Esophagus muscularis mucosa (tissue), 4 donors: Measurements from ENCODE around the gene RANBP3. TPM values are rescaled to one million over a fixed set of nuclear protein-coding genes. Genes with fewer than 3 reads are reported as not detected.

ENCODE experiments used
- DNase-seq: peaks from one replicate; pipeline ENCODE4 v3.0.0-alpha.2; 2017; ENCODE audit errors: extremely low spot score
- H3K27ac ChIP-seq, 4 donors: fragments of 200-600 bp; sonication (generic); replicated peaks in 1 of 4; 1 replicate in 3 of 4; 2 replicates in 1 of 4; pipeline ENCODE4 v1.5.1; 2016 to 2019; ENCODE audit warnings: mild to moderate bottlenecking in 1 of 4
- H3K27me3 ChIP-seq, 4 donors: fragments of 200-600 bp; sonication (generic); one replicate each; pipeline versions ENCODE4 v1.5.1 to v1.6.0; 2016 to 2019
- H3K36me3 ChIP-seq, 4 donors: fragments of 200-600 bp; sonication (generic); one replicate each; pipeline ENCODE4 v1.5.1; 2016 to 2019
- H3K4me1 ChIP-seq, 4 donors: fragments of 200-600 bp; sonication (generic); one replicate each; pipeline ENCODE4 v1.5.1; 2016 to 2019
- H3K4me3 ChIP-seq, 4 donors: fragments of 200-600 bp; sonication (generic); 1 replicate in 2 of 4; 2 replicates in 2 of 4; pipeline ENCODE4 v1.5.1; 2016 to 2019; ENCODE audit warnings: mild to moderate bottlenecking in 4 of 4, moderate library complexity in 1 of 4
- H3K9me3 ChIP-seq, 4 donors: fragments of 200-600 bp; sonication (generic); 1 replicate in 3 of 4; 2 replicates in 1 of 4; pipeline ENCODE4 v1.5.1; 2016 to 2019
- EP300 ChIP-seq: sonication (generic); formaldehyde crosslinking; IDR thresholded peaks from one replicate; pipeline ENCODE4 v1.6.1; 2017; ENCODE audit warnings: antibody characterized with exemption
- POLR2A ChIP-seq: fragments of 450-650 bp; IDR thresholded peaks from one replicate; pipeline ENCODE4 v1.6.1; 2017; ENCODE audit warnings: antibody characterized with exemption, moderate library complexity, mild to moderate bottlenecking, low read depth
- POLR2AphosphoS5 ChIP-seq, 2 donors: sonication (generic); formaldehyde crosslinking; IDR thresholded peaks; one replicate each; pipeline ENCODE4 v1.6.1; 2017; ENCODE audit warnings: antibody characterized with exemption in 2 of 2
- WGBS: methylation state at CpG from one replicate; pipeline ENCODE4 v1.1.5; 2018; 5-methylcytosine and 5-hydroxymethylcytosine counted together
- intact Hi-C: fragments of 100-400 bp; cut with DNase I; formaldehyde crosslinking; loops from one replicate; pipeline ENCODE4 v1.15.1; 2023
- total RNA-seq, 4 donors: library from RNA; depleted of rRNA; stranded (reverse); fragments of >200 nt; gene quantifications; one replicate each; pipeline versions ENCODE4 v1.1.0 to v1.2.1, GENCODE V29; 2016
- TF ChIP-seq, protein P1 (sequence below), 3 experiments: fragments of 200-600 bp in 2 of 3; fragments of 450-650 bp in 1 of 3; sonication (generic) in 2 of 3; IDR thresholded peaks; one replicate each; pipeline ENCODE4 v1.5.1; 2017 to 2019; ENCODE audit warnings: antibody characterized with exemption in 3 of 3, mild to moderate bottlenecking in 2 of 3, moderate library complexity in 1 of 3

Gene RANBP3
- total RNA-seq, 4 donors from 2014 or later: 92.2 to 127 (median 102) TPM

DNA sequence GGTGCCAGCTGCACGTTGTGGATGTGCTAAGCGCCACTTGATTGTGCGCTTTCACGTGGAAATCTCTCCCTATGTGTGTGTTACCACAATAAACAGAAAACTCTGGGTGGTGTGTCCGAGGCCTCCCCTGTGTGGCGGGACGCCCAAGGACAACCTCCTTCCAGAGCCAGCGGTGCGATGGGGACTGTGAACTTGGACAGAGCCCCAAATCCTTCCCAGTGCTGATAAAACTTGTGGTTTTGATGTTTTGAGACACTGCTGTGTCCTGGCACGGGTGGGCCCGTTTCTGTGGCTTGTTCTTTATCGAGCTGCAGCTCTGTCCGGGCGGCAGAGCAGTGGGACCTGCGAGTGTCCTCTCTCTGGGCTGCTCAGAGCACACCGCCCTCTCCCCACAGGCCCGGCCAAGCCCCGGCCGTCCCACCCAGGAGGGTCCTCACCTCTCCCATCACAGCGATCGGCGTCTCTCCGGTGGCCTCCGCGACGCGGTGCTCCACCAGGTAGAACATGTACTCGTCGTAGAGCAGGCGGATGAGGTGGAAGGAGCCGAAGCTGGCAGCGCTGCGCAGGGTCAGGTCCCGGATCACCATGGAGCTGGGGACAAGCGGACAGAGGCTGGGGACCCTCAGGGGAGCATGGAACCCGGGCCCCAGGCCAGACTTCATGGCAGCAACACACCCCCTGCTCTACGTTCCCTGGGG is 18.8 kb upstream of the RANBP3 start:
- peaks cover 0 to 3% (median 0%) of the 10 kb centered on the region in 4 donors for H3K27me3 ChIP-seq
- peaks cover 32 to 87% (median 64%) of the 10 kb centered on the region in 4 donors for H3K36me3 ChIP-seq
- intact Hi-C loops: loop anchor here (5.0 kb wide), 1 partner anchor 36 kb away; no protein-coding TSS in a partner anchor
- TF ChIP-seq POLR2AphosphoS5 (IDR thresholded peaks at IDR 0.05) (no peak), POLR2A (no peak), EP300 (no peak)
- TF ChIP-seq, protein P1, sequence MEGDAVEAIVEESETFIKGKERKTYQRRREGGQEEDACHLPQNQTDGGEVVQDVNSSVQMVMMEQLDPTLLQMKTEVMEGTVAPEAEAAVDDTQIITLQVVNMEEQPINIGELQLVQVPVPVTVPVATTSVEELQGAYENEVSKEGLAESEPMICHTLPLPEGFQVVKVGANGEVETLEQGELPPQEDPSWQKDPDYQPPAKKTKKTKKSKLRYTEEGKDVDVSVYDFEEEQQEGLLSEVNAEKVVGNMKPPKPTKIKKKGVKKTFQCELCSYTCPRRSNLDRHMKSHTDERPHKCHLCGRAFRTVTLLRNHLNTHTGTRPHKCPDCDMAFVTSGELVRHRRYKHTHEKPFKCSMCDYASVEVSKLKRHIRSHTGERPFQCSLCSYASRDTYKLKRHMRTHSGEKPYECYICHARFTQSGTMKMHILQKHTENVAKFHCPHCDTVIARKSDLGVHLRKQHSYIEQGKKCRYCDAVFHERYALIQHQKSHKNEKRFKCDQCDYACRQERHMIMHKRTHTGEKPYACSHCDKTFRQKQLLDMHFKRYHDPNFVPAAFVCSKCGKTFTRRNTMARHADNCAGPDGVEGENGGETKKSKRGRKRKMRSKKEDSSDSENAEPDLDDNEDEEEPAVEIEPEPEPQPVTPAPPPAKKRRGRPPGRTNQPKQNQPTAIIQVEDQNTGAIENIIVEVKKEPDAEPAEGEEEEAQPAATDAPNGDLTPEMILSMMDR (IDR thresholded peaks at IDR 0.05): no peak
- H3K4me1 ChIP-seq: peaks cover 17 to 26% (median 23%) of the 10 kb centered on the region in 4 donors
- WGBS: 90% methylated on average over 26 of the region's 37 CpGs
- no peak for DNase-seq
- H3K4me3 ChIP-seq: no peak overlapping the region
- H3K27ac ChIP-seq: no peak overlapping the region
- no peaks in the 10 kb centered on the region for H3K9me3 ChIP-seq

DNA sequence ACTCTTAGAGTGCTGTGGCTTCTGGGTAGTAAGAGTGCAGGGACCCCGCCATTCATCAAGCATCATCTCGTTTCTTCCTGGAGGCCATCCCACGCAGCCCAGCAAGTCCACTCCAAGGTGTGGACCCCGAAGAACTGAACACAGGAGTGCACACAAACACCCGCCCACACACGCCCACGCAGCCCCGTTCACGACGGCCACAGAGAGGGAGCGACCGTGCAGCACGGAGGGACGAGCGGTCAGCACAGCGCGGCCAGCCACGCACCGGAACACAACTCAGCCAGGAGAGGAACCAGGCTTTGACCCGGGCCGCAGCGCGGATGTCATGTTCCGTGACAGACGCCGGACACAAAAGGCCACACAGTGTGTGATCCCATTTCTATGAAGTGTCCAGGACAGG is 18.2 kb upstream of the RANBP3 start:
- DNase-seq: no peak
- H3K9me3 ChIP-seq: no peaks in the 10 kb centered on the region
- H3K27ac ChIP-seq: no peak overlapping the region
- WGBS: 93% methylated on average over 13 of the region's 26 CpGs
- H3K27me3 ChIP-seq: peaks cover 0 to 3% (median 0%) of the 10 kb centered on the region in 4 donors
- peaks cover 17 to 26% (median 23%) of the 10 kb centered on the region in 4 donors for H3K4me1 ChIP-seq
- H3K4me3 ChIP-seq: no peak overlapping the region
- no peak for TF ChIP-seq POLR2AphosphoS5 (IDR thresholded peaks at IDR 0.05)
- no peak for TF ChIP-seq EP300
- TF ChIP-seq POLR2A: no peak
- TF ChIP-seq, protein P1 (IDR thresholded peaks at IDR 0.05): no peak
- intact Hi-C loops: loop anchor here (5.0 kb wide), 1 partner anchor 36 kb away; no protein-coding TSS in a partner anchor
- H3K36me3 ChIP-seq: peaks cover 25 to 87% (median 58%) of the 10 kb centered on the region in 4 donors

DNA sequence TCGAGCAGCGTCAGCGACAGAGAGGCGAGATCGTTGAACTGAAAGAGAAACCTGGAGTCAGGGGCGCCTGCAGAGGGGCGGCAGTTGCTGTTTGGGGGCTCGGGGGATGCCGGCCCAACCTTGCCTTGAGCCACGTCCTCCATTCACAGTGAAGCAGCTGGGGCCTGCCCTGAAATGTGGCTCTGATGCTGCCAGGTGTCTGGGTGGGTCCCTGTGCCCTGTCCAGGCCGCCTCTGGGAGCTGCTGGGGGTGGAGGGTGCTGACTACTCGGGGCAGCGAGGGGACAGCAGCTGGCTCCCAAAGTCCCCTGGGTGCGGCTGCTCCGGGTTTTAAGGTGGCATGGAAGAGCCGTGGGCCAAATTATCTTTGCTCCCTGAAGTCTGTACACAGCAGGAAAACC is 17.7 kb upstream of the RANBP3 start:
- peaks cover 0 to 3% (median 0%) of the 10 kb centered on the region in 4 donors for H3K27me3 ChIP-seq
- intact Hi-C loops: loop anchor here (5.0 kb wide), 1 partner anchor 37 kb away; no protein-coding TSS in a partner anchor
- peaks cover 17 to 28% (median 23%) of the 10 kb centered on the region in 4 donors for H3K4me1 ChIP-seq
- no peak for DNase-seq
- WGBS: 94% methylated on average over 8 of the region's 16 CpGs
- no peaks in the 10 kb centered on the region for H3K9me3 ChIP-seq
- H3K27ac ChIP-seq: no peak overlapping the region
- H3K4me3 ChIP-seq: no peak overlapping the region
- peaks cover 20 to 83% (median 53%) of the 10 kb centered on the region in 4 donors for H3K36me3 ChIP-seq
- TF ChIP-seq, protein P1 (IDR thresholded peaks at IDR 0.05): no peak
- TF ChIP-seq POLR2AphosphoS5 (IDR thresholded peaks at IDR 0.05) (no peak), EP300 (no peak), POLR2A (no peak)

DNA sequence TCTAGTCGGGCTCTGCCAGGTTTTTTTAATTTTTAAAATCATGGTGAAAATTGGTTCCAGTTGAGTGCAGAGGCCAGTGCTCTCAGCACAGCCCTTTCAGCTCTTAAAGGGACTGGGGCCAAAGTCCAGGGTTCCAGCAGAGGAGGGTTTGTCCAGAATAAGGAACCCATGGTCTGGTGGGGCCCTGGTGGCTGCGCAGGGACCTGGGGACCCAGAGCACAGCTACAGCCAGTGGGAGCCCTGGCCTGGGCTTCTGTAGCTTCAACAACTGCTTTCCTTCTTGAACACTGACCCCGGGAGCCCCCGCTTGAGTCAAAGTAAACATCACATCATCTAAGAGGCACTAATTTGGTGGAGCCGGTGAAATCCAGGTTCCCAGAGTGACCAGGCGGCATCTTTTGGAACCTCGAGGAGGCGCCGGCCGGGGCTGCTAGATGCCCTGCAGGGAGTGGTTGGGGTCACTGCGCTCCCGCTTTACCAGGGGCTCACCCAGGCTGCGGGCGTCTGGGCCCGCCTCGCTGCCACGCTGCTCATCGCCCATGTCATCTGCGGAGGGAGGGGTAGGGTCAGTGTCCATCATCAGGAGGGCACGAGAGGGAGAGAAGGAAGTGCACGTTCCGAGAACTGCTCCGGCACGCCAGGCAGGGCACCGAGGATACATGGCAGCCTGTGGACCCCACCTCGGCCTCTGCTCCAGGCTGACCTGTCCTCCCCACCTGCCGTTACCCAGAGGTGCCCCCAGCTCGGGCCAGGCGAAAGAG is 16.6 kb upstream of the RANBP3 start:
- no peak for TF ChIP-seq EP300
- TF ChIP-seq POLR2A: no peak
- TF ChIP-seq, protein P1 (IDR thresholded peaks at IDR 0.05): no peak
- no peak for TF ChIP-seq POLR2AphosphoS5 (IDR thresholded peaks at IDR 0.05)
- H3K9me3 ChIP-seq: no peaks in the 10 kb centered on the region
- 55% methylated on average over 5 of the region's 29 CpGs for WGBS
- peak overlapping the region in 1 of 4 donors; percentile 2 for H3K4me3 ChIP-seq
- DNase-seq: no peak
- peaks cover 0 to 3% (median 0%) of the 10 kb centered on the region in 4 donors for H3K27me3 ChIP-seq
- peaks cover 17 to 36% (median 26%) of the 10 kb centered on the region in 4 donors for H3K4me1 ChIP-seq
- H3K27ac ChIP-seq: peak overlapping the region; percentile 55 to 71 (median 68)
- intact Hi-C loops: loop anchor here (5.0 kb wide), 1 partner anchor 38 kb away; no protein-coding TSS in a partner anchor
- peaks cover 10 to 72% (median 43%) of the 10 kb centered on the region in 4 donors for H3K36me3 ChIP-seq
